ENCODE results near the gene ZNF337. TPM values are rescaled to one million over a fixed set of nuclear protein-coding genes. Genes with fewer than 3 reads are reported as not detected.

ZNF337 gene
- total and polyA plus RNA-seq, 10 of the 15 experiments (the other 5 are each of a cell fraction or from before 2014, with no cell fraction given) = 0.60 to 16.8 (median 9.1) TPM

- Histone ChIP-seq H3K4me1 (ENCODE audit: control insufficient read depth, insufficient read depth, low read length) (no peaks in the 10 kb centered on the region), H4K20me1 (ENCODE audit: control insufficient read depth, insufficient read depth) (no peaks in the 10 kb centered on the region), H3K4me3 (no peak overlapping the region), H3K36me3 (ENCODE audit: control insufficient read depth in 2 of 2, insufficient read depth in 2 of 2, low read length in 1 of 2) (no peaks in the 10 kb centered on the region), H3K27ac (ENCODE audit: control insufficient read depth, insufficient read depth) (no peak overlapping the region), H3K9me3 (replicated peaks; ENCODE audit: control insufficient read depth, insufficient read depth, low read length) (no peaks in the 10 kb centered on the region), H3K27me3 (replicated peaks in 1 of 2; ENCODE audit: control insufficient read depth in 2 of 2, insufficient read depth in 2 of 2, low read length in 1 of 2) (no peaks in the 10 kb centered on the region), H2AFZ (ENCODE audit: control insufficient read depth, low read depth, low read length) (no peak overlapping the region), H3K9ac (ENCODE audit: control insufficient read depth, insufficient read depth, low read length) (no peak overlapping the region), H3K79me2 (ENCODE audit: control insufficient read depth, insufficient read depth, low read length) (no peaks in the 10 kb centered on the region), H3K4me2 (ENCODE audit: control insufficient read depth, insufficient read depth) (no peak overlapping the region)
- DNase-seq (ENCODE audit: low read depth, low spot score) (no peak), ATAC-seq (no peak), FAIRE-seq (no peak)
- in situ Hi-C loops (cut with MboI) = no loop called here
- 100% methylated on average over 2 of the region's 2 CpGs for WGBS (ENCODE audit: insufficient coverage, insufficient replicate concordance, low lambda C conversion rate, missing lambda C conversion rate)
- POLR2A ChIA-PET = no interaction called here
- CTCF ChIA-PET = no interaction called here
- BruUV-seq (replicated peaks) = no TSS peak
- RAD21 ChIA-PET (ENCODE audit: unreplicated experiment) = no interaction called here
- SMC1A ChIA-PET (ENCODE audit: uncharacterized antibody, unreplicated experiment) = no interaction called here
- intact Hi-C loops (cut with micrococcal nuclease; ENCODE audit: unreplicated experiment) = no loop called here
- TF ChIP-seq TARDBP (IDR thresholded peaks at IDR 0.05; ENCODE audit: borderline replicate concordance) = no peak
- no peak for TF ChIP-seq PML (IDR thresholded peaks at IDR 0.05; ENCODE audit: low read length)
- TF ChIP-seq ZBTB33 (IDR thresholded peaks at IDR 0.05) = no peak
These were observed 41.5 kb upstream of the ZNF337 start for GRCh38 chr20:25738198-25738597.

- Histone ChIP-seq H3K9me3 (replicated peaks; ENCODE audit: control insufficient read depth, insufficient read depth, low read length) (no peaks in the 10 kb centered on the region), H3K4me1 (ENCODE audit: control insufficient read depth, insufficient read depth, low read length) (no peaks in the 10 kb centered on the region), H3K36me3 (ENCODE audit: control insufficient read depth in 2 of 2, insufficient read depth in 2 of 2, low read length in 1 of 2) (no peaks in the 10 kb centered on the region), H3K27ac (ENCODE audit: control insufficient read depth, insufficient read depth) (no peak overlapping the region), H2AFZ (ENCODE audit: control insufficient read depth, low read depth, low read length) (no peak overlapping the region), H3K4me2 (ENCODE audit: control insufficient read depth, insufficient read depth) (no peak overlapping the region), H4K20me1 (ENCODE audit: control insufficient read depth, insufficient read depth) (no peaks in the 10 kb centered on the region), H3K79me2 (ENCODE audit: control insufficient read depth, insufficient read depth, low read length) (no peaks in the 10 kb centered on the region), H3K27me3 (replicated peaks in 1 of 2; ENCODE audit: control insufficient read depth in 2 of 2, insufficient read depth in 2 of 2, low read length in 1 of 2) (no peaks in the 10 kb centered on the region), H3K4me3 (no peak overlapping the region), H3K9ac (ENCODE audit: control insufficient read depth, insufficient read depth, low read length) (no peak overlapping the region)
- ChIA-PET POLR2A (no interaction called here), SMC1A (ENCODE audit: uncharacterized antibody, unreplicated experiment) (no interaction called here), CTCF (no interaction called here), RAD21 (ENCODE audit: unreplicated experiment) (no interaction called here)
- BruUV-seq (replicated peaks) = no TSS peak
- ATAC-seq (no peak), FAIRE-seq (no peak), DNase-seq (ENCODE audit: low read depth, low spot score) (no peak)
- TF ChIP-seq, protein P1, sequence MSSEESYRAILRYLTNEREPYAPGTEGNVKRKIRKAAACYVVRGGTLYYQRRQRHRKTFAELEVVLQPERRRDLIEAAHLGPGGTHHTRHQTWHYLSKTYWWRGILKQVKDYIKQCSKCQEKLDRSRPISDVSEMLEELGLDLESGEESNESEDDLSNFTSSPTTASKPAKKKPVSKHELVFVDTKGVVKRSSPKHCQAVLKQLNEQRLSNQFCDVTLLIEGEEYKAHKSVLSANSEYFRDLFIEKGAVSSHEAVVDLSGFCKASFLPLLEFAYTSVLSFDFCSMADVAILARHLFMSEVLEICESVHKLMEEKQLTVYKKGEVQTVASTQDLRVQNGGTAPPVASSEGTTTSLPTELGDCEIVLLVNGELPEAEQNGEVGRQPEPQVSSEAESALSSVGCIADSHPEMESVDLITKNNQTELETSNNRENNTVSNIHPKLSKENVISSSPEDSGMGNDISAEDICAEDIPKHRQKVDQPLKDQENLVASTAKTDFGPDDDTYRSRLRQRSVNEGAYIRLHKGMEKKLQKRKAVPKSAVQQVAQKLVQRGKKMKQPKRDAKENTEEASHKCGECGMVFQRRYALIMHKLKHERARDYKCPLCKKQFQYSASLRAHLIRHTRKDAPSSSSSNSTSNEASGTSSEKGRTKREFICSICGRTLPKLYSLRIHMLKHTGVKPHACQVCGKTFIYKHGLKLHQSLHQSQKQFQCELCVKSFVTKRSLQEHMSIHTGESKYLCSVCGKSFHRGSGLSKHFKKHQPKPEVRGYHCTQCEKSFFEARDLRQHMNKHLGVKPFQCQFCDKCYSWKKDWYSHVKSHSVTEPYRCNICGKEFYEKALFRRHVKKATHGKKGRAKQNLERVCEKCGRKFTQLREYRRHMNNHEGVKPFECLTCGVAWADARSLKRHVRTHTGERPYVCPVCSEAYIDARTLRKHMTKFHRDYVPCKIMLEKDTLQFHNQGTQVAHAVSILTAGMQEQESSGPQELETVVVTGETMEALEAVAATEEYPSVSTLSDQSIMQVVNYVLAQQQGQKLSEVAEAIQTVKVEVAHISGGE (CRISPR knock-in tag; IDR thresholded peaks at IDR 0.05) = no peak
- TF ChIP-seq SREBF1 (IDR thresholded peaks at IDR 0.05; ENCODE audit: low read length) (no peak), POU2F2 (IDR thresholded peaks at IDR 0.05; ENCODE audit: borderline replicate concordance, low read depth, low read length) (no peak), ATF7 (IDR thresholded peaks at IDR 0.05; ENCODE audit: low read depth) (peak; percentile 44; the same call in 1 of the 2 replicates), PKNOX1 (IDR thresholded peaks at IDR 0.05) (no peak)
- TF ChIP-seq, protein P2, sequence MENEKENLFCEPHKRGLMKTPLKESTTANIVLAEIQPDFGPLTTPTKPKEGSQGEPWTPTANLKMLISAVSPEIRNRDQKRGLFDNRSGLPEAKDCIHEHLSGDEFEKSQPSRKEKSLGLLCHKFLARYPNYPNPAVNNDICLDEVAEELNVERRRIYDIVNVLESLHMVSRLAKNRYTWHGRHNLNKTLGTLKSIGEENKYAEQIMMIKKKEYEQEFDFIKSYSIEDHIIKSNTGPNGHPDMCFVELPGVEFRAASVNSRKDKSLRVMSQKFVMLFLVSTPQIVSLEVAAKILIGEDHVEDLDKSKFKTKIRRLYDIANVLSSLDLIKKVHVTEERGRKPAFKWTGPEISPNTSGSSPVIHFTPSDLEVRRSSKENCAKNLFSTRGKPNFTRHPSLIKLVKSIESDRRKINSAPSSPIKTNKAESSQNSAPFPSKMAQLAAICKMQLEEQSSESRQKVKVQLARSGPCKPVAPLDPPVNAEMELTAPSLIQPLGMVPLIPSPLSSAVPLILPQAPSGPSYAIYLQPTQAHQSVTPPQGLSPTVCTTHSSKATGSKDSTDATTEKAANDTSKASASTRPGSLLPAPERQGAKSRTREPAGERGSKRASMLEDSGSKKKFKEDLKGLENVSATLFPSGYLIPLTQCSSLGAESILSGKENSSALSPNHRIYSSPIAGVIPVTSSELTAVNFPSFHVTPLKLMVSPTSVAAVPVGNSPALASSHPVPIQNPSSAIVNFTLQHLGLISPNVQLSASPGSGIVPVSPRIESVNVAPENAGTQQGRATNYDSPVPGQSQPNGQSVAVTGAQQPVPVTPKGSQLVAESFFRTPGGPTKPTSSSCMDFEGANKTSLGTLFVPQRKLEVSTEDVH (IDR thresholded peaks at IDR 0.05; ENCODE audit: low read depth, partially characterized antibody) = no peak
- in situ Hi-C loops (cut with MboI) = no loop called here
- intact Hi-C loops (cut with micrococcal nuclease; ENCODE audit: unreplicated experiment) = no loop called here
These were observed 37.2 kb upstream of the ZNF337 start for GRCh38 chr20:25733903-25734302.
